ENCODE measurements around the gene EHMT1. TPM values are rescaled to one million over a fixed set of nuclear protein-coding genes. Genes with fewer than 3 reads are reported as not detected.
"Not testable (repeated sequence)": the region's sequence is repeated elsewhere in the genome, so short reads cannot be mapped to it uniquely, and the experiment has no call there.

EHMT1 gene
- total RNA-seq, 1 donor: 31.4 TPM

DNA sequence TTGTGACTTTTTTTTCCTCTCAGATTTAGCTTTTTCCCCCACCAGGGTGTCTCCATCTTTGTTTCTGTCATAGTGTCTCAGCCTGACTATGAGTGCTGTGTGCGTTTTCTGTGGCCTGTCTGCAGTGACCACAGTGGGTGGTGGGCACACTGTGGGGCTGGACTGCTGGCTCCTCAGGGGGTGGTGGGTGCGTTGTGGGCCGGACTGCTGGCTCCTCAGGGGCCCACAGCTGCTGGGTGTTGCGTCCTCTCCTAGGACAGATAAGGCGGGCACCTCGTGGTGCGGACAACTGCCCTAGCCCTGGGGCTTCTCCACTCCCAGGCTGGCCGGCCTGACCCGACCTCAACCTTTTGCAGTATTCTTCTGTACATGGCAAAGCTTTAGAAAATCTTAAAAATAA lies 100.4 kb downstream of the EHMT1 start:
- H3K4me3 ChIP-seq (ENCODE audit: low read depth, low read length): no peak overlapping the region
- TF ChIP-seq, protein P1, sequence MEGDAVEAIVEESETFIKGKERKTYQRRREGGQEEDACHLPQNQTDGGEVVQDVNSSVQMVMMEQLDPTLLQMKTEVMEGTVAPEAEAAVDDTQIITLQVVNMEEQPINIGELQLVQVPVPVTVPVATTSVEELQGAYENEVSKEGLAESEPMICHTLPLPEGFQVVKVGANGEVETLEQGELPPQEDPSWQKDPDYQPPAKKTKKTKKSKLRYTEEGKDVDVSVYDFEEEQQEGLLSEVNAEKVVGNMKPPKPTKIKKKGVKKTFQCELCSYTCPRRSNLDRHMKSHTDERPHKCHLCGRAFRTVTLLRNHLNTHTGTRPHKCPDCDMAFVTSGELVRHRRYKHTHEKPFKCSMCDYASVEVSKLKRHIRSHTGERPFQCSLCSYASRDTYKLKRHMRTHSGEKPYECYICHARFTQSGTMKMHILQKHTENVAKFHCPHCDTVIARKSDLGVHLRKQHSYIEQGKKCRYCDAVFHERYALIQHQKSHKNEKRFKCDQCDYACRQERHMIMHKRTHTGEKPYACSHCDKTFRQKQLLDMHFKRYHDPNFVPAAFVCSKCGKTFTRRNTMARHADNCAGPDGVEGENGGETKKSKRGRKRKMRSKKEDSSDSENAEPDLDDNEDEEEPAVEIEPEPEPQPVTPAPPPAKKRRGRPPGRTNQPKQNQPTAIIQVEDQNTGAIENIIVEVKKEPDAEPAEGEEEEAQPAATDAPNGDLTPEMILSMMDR (IDR thresholded peaks at IDR 0.05; ENCODE audit: insufficient read depth, low read length): no peak
- no peak for DNase-seq (ENCODE audit: low read depth)

DNA sequence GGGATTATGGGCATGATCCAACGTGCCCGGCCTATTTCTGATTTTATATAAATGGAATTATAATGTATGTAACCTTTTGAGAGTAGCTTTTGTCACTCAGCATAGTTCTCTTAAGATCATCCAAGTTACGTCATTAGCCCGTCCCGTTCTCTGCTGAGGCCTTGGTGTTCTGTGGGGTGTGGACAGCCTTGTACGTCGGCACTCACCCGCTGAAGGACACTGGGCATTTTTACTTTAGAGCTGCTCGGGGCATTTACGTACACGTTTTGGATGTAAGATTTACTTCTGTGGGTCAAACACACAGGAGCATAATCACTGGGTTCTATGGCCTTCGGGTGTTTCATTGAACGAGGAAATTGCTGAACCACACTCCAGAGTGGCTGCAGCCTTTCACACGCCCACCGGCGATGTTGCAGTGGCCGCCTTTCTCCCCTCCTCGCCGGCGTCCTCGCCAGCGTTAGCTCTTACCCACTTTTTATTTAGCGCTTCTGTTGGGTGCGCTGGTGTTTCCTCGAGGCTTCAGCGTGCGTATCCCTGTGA lies 101.8 kb downstream of the EHMT1 start:
- H3K4me3 ChIP-seq (ENCODE audit: low read depth, low read length): no peak overlapping the region
- no peak for DNase-seq (ENCODE audit: low read depth)
- TF ChIP-seq, protein P1 (IDR thresholded peaks at IDR 0.05; ENCODE audit: insufficient read depth, low read length): no peak

DNA sequence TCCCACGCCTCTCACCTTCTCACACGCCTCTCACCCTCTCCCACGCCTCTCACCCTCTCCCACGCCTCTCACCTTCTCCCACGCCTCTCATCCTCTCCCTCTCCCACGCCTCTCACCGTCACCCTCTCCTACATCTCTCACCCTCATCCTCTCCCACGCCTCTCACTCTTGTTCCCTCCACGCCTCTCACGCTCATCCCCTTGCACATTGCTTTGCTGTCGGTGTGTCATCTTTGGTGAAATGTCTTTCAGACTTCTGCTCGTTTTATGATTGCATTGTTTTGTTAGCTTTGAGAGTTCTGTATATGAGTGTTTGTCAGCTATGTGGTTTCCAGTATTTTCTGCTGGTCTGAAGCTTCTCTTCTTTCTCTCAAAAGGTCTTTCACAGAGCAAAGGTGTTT lies 102.7 kb downstream of the EHMT1 start:
- TF ChIP-seq, protein P1 (IDR thresholded peaks at IDR 0.05; ENCODE audit: insufficient read depth, low read length): no peak
- no peak for DNase-seq (ENCODE audit: low read depth)
- no peak overlapping the region for H3K4me3 ChIP-seq (ENCODE audit: low read depth, low read length)

DNA sequence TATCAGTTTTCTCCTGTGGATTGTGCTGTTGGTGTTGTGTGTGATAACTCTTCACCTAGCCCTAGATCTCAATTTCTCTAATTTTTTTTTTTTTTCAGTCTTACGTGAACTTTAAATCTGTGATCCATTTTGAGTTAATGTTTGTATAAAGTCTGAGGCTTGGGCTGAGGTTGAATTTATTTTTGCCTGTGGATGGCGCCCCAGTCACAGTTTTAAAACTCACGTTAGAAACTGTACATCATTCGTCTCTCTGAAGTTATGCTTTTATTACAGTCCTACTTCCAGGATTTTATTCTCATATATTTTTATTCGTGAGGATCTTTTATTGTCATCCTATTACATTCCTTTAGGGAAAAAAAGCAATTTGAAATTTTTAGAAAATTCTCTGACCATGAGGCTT lies 103.1 kb downstream of the EHMT1 start:
- no peak overlapping the region for H3K4me3 ChIP-seq (ENCODE audit: low read depth, low read length)
- DNase-seq (ENCODE audit: low read depth): no peak
- TF ChIP-seq, protein P1 (IDR thresholded peaks at IDR 0.05; ENCODE audit: insufficient read depth, low read length): no peak

DNA sequence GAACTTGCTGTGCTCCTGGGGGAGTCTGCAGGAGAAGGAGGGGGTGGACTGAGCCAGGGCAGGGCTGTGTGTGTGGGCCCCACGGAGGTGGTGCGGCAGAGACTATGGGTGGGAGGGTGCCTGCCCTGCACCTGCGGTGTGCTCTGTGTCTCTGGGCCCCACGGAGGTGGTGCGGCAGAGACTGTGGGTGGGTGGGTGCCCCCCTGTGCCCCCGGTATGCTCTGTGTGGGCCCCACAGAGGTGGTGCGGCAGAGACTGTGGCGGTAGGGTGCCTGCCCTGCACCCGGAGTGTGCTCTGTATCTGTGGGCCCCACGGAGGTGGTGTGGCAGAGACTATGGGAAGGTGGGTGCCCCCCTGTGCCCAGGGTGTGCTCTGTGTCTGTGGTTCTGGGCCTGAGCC lies 103.7 kb downstream of the EHMT1 start:
- no peak overlapping the region for H3K4me3 ChIP-seq (ENCODE audit: low read depth, low read length)
- no peak for DNase-seq (ENCODE audit: low read depth)
- TF ChIP-seq, protein P1 (IDR thresholded peaks at IDR 0.05; ENCODE audit: insufficient read depth, low read length): no peak

DNA sequence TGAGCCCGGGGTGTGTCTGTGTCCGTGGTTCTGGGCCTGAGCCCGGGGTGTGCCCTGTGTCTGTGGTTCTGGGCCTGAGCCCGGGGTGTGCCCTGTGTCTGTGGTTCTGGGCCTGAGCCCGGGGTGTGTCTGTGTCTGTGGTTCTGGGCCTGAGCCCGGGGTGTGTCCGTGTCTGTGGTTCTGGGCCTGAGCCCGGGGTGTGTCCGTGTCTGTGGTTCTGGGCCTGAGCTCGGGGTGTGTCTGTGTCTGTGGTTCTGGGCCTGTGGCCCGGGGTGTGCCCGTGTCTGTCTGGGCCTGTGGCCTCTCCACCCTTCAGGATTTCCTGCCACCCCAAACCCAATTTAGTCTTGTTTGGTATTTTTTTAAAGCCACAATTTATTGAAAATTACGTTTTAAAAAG lies 104.6 kb downstream of the EHMT1 start:
- H3K4me3 ChIP-seq (ENCODE audit: low read depth, low read length); DNase-seq (ENCODE audit: low read depth): not testable (repeated sequence)

DNA sequence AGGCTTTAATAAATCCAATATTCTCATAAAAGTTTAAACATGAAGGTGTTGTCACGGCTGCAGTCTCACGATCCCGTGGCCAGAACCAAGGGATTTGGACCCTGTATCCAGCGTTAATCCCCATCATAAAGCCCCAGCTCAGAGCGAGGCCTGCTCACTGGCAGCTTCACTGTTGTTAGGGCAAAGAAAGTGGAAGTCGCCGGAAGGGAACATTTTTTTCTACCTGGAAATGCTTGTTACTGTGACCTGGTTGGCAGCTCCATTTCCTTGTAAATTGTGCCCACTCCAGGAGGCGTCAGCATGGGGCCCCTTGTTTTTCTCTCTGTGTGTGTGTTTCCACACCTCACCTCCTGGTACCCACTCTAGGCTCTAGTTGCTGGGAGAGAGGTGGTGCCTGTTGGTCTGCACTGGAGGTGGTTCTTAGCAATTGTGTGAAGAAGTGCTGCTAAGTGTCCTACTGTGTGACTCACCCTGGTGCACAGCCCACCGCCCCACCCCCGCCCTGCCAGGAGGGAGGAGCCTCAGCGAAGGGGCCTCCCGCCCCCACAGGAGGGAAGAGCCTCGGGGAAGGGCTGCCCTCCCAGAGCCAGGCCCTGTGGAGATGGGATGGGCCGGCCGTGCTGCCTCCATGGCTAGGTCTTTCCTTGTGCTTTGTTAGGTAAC lies 105.1 kb downstream of the EHMT1 start:
- no peak for DNase-seq (ENCODE audit: low read depth)
- TF ChIP-seq, protein P1 (IDR thresholded peaks at IDR 0.05; ENCODE audit: insufficient read depth, low read length): no peak
- H3K4me3 ChIP-seq (ENCODE audit: low read depth, low read length): no peak overlapping the region

Measured in fibroblast of the aortic adventitia (primary cell).